ENCODE measurements around the gene RARS2. TPM values are rescaled to one million over a fixed set of nuclear protein-coding genes. Genes with fewer than 3 reads are reported as not detected.
A peak's percentile ranks its signal among the peaks of the same experiment; 100 is the strongest.

The RARS2 gene
- total and polyA plus RNA-seq, 9 of the 15 experiments (the other 6 are each of a cell fraction or from before 2014, with no cell fraction given): 30.0 to 92.7 (median 43.4) TPM

DNA sequence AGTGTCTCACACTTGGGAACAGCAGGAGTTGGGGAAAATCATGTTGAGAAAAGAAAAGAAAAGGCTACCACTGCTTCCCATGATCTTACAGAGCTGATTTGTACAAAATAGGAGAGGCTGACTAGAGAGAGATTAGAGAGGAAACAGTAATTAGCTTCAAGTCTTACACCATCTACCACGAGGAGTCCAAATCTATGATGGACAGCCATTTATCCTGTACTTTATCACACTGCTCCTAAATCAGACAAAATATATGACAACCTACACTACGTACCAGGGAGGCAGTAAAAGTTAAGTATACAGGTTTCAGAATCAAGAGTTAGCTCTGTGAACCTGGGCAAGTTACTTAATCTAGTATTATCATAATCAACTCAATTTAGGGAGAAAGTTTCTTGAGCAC is 38.0 kb downstream of the RARS2 start (continued):
- TF ChIP-seq, protein P1, sequence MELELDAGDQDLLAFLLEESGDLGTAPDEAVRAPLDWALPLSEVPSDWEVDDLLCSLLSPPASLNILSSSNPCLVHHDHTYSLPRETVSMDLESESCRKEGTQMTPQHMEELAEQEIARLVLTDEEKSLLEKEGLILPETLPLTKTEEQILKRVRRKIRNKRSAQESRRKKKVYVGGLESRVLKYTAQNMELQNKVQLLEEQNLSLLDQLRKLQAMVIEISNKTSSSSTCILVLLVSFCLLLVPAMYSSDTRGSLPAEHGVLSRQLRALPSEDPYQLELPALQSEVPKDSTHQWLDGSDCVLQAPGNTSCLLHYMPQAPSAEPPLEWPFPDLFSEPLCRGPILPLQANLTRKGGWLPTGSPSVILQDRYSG (tag; conservative IDR thresholded peaks at IDR 0.05; ENCODE audit: low read depth): no peak
- TF ChIP-seq, protein P2, sequence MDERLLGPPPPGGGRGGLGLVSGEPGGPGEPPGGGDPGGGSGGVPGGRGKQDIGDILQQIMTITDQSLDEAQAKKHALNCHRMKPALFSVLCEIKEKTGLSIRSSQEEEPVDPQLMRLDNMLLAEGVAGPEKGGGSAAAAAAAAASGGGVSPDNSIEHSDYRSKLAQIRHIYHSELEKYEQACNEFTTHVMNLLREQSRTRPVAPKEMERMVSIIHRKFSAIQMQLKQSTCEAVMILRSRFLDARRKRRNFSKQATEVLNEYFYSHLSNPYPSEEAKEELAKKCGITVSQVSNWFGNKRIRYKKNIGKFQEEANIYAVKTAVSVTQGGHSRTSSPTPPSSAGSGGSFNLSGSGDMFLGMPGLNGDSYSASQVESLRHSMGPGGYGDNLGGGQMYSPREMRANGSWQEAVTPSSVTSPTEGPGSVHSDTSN (CRISPR knock-in tag; IDR thresholded peaks at IDR 0.05; ENCODE audit: low read depth): no peak
- TF ChIP-seq, protein P2 (tag; conservative IDR thresholded peaks at IDR 0.05; ENCODE audit: low read depth): peak; percentile 82
- TF ChIP-seq DPF2 (IDR thresholded peaks at IDR 0.05) (peak; percentile 25; the same call in 1 of the 2 replicates), EP400 (IDR thresholded peaks at IDR 0.05) (peak; percentile 59), SRF (CRISPR knock-in tag; IDR thresholded peaks at IDR 0.05) (peak in 1 of 2 experiments; percentile 64; a peak in 1 of 4 replicates), TRIM24 (IDR thresholded peaks at IDR 0.05) (no peak)
- TF ChIP-seq, protein P3, sequence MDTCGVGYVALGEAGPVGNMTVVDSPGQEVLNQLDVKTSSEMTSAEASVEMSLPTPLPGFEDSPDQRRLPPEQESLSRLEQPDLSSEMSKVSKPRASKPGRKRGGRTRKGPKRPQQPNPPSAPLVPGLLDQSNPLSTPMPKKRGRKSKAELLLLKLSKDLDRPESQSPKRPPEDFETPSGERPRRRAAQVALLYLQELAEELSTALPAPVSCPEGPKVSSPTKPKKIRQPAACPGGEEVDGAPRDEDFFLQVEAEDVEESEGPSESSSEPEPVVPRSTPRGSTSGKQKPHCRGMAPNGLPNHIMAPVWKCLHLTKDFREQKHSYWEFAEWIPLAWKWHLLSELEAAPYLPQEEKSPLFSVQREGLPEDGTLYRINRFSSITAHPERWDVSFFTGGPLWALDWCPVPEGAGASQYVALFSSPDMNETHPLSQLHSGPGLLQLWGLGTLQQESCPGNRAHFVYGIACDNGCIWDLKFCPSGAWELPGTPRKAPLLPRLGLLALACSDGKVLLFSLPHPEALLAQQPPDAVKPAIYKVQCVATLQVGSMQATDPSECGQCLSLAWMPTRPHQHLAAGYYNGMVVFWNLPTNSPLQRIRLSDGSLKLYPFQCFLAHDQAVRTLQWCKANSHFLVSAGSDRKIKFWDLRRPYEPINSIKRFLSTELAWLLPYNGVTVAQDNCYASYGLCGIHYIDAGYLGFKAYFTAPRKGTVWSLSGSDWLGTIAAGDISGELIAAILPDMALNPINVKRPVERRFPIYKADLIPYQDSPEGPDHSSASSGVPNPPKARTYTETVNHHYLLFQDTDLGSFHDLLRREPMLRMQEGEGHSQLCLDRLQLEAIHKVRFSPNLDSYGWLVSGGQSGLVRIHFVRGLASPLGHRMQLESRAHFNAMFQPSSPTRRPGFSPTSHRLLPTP (IDR thresholded peaks at IDR 0.05; ENCODE audit: borderline replicate concordance, extremely low read depth, insufficient read length): no peak
- TF ChIP-seq, protein P4, sequence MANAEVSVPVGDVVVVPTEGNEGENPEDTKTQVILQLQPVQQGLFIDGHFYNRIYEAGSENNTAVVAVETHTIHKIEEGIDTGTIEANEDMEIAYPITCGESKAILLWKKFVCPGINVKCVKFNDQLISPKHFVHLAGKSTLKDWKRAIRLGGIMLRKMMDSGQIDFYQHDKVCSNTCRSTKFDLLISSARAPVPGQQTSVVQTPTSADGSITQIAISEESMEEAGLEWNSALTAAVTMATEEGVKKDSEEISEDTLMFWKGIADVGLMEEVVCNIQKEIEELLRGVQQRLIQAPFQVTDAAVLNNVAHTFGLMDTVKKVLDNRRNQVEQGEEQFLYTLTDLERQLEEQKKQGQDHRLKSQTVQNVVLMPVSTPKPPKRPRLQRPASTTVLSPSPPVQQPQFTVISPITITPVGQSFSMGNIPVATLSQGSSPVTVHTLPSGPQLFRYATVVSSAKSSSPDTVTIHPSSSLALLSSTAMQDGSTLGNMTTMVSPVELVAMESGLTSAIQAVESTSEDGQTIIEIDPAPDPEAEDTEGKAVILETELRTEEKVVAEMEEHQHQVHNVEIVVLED (CRISPR knock-in tag; IDR thresholded peaks at IDR 0.05): no peak

All from K562 (cell line).